OCI-LY3 (cell line): ENCODE data around the gene POLR3B.

Source experiments
- H2AFZ ChIP-seq: fragments of 200-600, 300-600 bp; shearing (Covaris generic); 2 replicates; pipeline ENCODE4 v1.6.0; 2014; ENCODE audit warnings: antibody characterized with exemption, low read depth, low read length
- H3K27ac ChIP-seq: fragments of 200-600, 300-600 bp; sonication (generic); 2 replicates; pipeline ENCODE4 v1.5.1; 2014; ENCODE audit warnings: mild to moderate bottlenecking, low read length, moderate library complexity, mixed read lengths
- H3K27me3 ChIP-seq: fragments of 200-600, 300-600 bp; sonication (generic); 2 replicates; pipeline ENCODE4 v1.6.1; 2014; ENCODE audit warnings: low read depth, low read length, mixed read lengths
- H3K36me3 ChIP-seq: fragments of 200-600, 300-600 bp; sonication (generic); replicated peaks from 2 replicates; pipeline ENCODE3; 2014; ENCODE audit warnings: low read depth, low read length, mixed read lengths
- H3K4me1 ChIP-seq: fragments of 300-600, 200-600 bp; sonication (generic); 2 replicates; pipeline ENCODE4 v1.6.1; 2014; ENCODE audit warnings: low read length, mixed read lengths
- H3K4me2 ChIP-seq: fragments of 200-600, 300-600 bp; sonication (generic); 2 replicates; pipeline ENCODE4 v1.6.1; 2014; ENCODE audit warnings: low read length, mixed read lengths
- H3K4me3 ChIP-seq: fragments of 300-600, 200-600 bp; sonication (generic); 2 replicates; pipeline ENCODE4 v1.5.1; 2014; ENCODE audit warnings: antibody characterized with exemption, mild to moderate bottlenecking, low read length, moderate library complexity
- H3K79me2 ChIP-seq: fragments of 300-600, 200-600 bp; shearing (Covaris generic); 2 replicates; pipeline ENCODE4 v1.6.1; 2014; ENCODE audit warnings: mild to moderate bottlenecking, low read length, mixed read lengths
- H3K9ac ChIP-seq: fragments of 300-600, 200-600 bp; shearing (Covaris generic); 2 replicates; pipeline ENCODE4 v1.6.0; 2014; ENCODE audit warnings: mild to moderate bottlenecking, low read length, moderate library complexity
- H3K9me3 ChIP-seq: fragments of 200-600, 300-600 bp; shearing (Covaris generic); 2 replicates; pipeline ENCODE4 v1.6.1; 2014; ENCODE audit warnings: low read length, mixed read lengths; ENCODE audit not compliant: insufficient read depth
- H4K20me1 ChIP-seq: fragments of 200-600, 300-600 bp; sonication (generic); 2 replicates; pipeline ENCODE4 v1.6.1; 2016; ENCODE audit warnings: low read length, mixed read lengths; ENCODE audit not compliant: insufficient read depth
- EZH2phosphoT487 ChIP-seq: fragments of 200-600 bp; shearing (Covaris generic); IDR thresholded peaks from 2 replicates; pipeline ENCODE4 v1.6.1; 2018; ENCODE audit warnings: antibody characterized with exemption, mixed run types, low read depth
- TF ChIP-seq, protein P1 (sequence below): fragments of 200-600, 300-600 bp; sonication (generic); IDR thresholded peaks from 2 replicates; pipeline ENCODE4 v1.5.1; 2014; ENCODE audit warnings: antibody characterized with exemption, low read length, low read depth

POLR3B gene

GRCh38 chr12:106511365-106511764, 153.8 kb downstream of the POLR3B start:
- TF ChIP-seq, protein P1, sequence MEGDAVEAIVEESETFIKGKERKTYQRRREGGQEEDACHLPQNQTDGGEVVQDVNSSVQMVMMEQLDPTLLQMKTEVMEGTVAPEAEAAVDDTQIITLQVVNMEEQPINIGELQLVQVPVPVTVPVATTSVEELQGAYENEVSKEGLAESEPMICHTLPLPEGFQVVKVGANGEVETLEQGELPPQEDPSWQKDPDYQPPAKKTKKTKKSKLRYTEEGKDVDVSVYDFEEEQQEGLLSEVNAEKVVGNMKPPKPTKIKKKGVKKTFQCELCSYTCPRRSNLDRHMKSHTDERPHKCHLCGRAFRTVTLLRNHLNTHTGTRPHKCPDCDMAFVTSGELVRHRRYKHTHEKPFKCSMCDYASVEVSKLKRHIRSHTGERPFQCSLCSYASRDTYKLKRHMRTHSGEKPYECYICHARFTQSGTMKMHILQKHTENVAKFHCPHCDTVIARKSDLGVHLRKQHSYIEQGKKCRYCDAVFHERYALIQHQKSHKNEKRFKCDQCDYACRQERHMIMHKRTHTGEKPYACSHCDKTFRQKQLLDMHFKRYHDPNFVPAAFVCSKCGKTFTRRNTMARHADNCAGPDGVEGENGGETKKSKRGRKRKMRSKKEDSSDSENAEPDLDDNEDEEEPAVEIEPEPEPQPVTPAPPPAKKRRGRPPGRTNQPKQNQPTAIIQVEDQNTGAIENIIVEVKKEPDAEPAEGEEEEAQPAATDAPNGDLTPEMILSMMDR, result no peak
- TF ChIP-seq EZH2phosphoT487, result no peak
- H3K36me3 ChIP-seq, result peaks cover 5% of the 10 kb centered on the region
- no peak overlapping the region for H3K4me2 ChIP-seq
- H2AFZ ChIP-seq, result no peak overlapping the region
- no peak overlapping the region for H3K4me3 ChIP-seq
- H3K27ac ChIP-seq, result no peak overlapping the region
- no peaks in the 10 kb centered on the region for H3K79me2 ChIP-seq
- no peaks in the 10 kb centered on the region for H3K27me3 ChIP-seq
- no peaks in the 10 kb centered on the region for H4K20me1 ChIP-seq
- no peaks in the 10 kb centered on the region for H3K4me1 ChIP-seq
- H3K9ac ChIP-seq, result no peak overlapping the region
- H3K9me3 ChIP-seq, result no peaks in the 10 kb centered on the region

DNA sequence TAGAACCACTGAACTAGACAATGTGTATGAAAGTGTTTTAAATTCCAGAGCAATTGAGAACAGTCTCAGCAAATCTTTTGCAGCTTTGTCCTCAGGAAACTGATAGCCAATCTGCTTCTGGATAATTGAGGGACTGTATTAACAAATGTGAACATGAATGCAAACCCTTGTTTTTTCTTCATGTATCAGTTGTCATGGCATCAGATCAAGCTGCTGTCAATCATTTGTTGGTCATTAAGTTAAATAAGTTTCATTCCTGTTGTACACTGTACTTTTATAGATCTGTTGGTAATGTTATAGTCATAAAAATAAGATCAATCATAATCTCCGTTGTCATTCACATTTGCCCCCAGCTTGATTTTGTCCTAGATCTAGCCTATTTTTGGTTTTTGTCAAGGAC, 159.8 kb downstream of the POLR3B start:
- H2AFZ ChIP-seq, result no peak overlapping the region
- no peak overlapping the region for H3K9ac ChIP-seq
- H3K9me3 ChIP-seq, result no peaks in the 10 kb centered on the region
- H3K27me3 ChIP-seq, result no peaks in the 10 kb centered on the region
- no peak overlapping the region for H3K27ac ChIP-seq
- H3K36me3 ChIP-seq, result no peaks in the 10 kb centered on the region
- no peak overlapping the region for H3K4me2 ChIP-seq
- no peak overlapping the region for H3K4me3 ChIP-seq
- H4K20me1 ChIP-seq, result no peaks in the 10 kb centered on the region
- H3K4me1 ChIP-seq, result no peaks in the 10 kb centered on the region
- H3K79me2 ChIP-seq, result no peaks in the 10 kb centered on the region
- TF ChIP-seq EZH2phosphoT487, result no peak
- TF ChIP-seq, protein P1, result no peak

DNA sequence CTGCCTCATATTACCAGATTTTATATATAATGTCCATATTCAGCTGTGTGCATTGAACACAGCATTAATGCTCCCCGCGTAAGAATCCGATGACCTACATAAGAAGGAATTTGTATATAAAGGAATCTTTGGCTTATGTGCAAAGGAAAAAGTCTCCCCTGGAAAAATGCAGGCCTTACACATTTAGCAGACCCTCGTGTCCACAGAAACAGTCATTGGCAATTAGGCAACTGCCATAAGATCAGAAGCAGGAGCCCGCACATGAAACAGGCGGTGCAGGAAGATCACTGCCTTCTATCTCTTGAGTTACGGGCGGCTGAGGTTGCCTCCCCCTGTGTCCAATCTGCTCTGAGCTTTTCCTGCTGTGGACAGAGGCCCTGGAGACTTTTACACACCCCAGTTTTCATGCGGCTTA, 162.1 kb downstream of the POLR3B start:
- Histone ChIP-seq H3K4me2 (no peak overlapping the region), H3K9me3 (no peaks in the 10 kb centered on the region), H3K79me2 (no peaks in the 10 kb centered on the region), H3K4me1 (no peaks in the 10 kb centered on the region), H3K27me3 (no peaks in the 10 kb centered on the region), H3K4me3 (no peak overlapping the region), H3K36me3 (no peaks in the 10 kb centered on the region), H3K9ac (no peak overlapping the region), H4K20me1 (no peaks in the 10 kb centered on the region), H2AFZ (no peak overlapping the region), H3K27ac (no peak overlapping the region)
- no peak for TF ChIP-seq EZH2phosphoT487
- TF ChIP-seq, protein P1, result no peak

DNA sequence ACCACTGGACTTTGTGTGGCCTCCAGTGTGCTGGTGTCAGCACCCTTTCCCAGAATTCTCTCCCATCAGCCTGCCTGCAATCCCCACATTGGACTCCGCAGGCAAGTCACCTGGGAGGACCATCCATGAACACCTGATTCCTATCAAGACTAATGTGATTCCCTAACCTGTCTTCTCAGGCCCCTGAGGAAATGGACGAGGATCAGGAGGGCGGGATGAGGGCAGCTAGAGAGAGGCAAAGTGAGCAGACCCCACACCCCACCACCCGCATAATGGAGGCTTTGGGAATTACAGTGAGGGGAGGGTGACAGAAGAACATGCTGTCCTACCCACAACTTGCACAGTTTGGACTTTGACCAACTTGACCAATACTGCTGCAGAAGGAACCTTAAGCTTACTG, 164.4 kb downstream of the POLR3B start:
- H3K4me2 ChIP-seq, result no peak overlapping the region
- H3K79me2 ChIP-seq, result no peaks in the 10 kb centered on the region
- H2AFZ ChIP-seq, result no peak overlapping the region
- no peaks in the 10 kb centered on the region for H3K4me1 ChIP-seq
- no peak for TF ChIP-seq EZH2phosphoT487
- TF ChIP-seq, protein P1, result no peak
- no peak overlapping the region for H3K9ac ChIP-seq
- peaks cover 3% of the 10 kb centered on the region for H3K27me3 ChIP-seq
- no peaks in the 10 kb centered on the region for H4K20me1 ChIP-seq
- no peak overlapping the region for H3K4me3 ChIP-seq
- no peak overlapping the region for H3K27ac ChIP-seq
- no peaks in the 10 kb centered on the region for H3K9me3 ChIP-seq
- H3K36me3 ChIP-seq, result no peaks in the 10 kb centered on the region
